ENCODE data around the gene NT5DC1.
A peak's percentile ranks its signal among the peaks of the same experiment; 100 is the strongest.

NT5DC1 gene

GRCh38 chr6:116158641-116159040 is 58.0 kb downstream of the NT5DC1 start:
- Mint-ChIP-seq H3K36me3 (ENCODE audit: low read depth) (peaks cover 26% of the 10 kb centered on the region), H3K4me3 (no peak overlapping the region), H3K9me3 (peaks cover 18% of the 10 kb centered on the region), H3K4me1 (no peaks in the 10 kb centered on the region), H3K27ac (peak overlapping the region; percentile 55), H3K27me3 (ENCODE audit: low read depth, poor library complexity) (peaks cover 4% of the 10 kb centered on the region)
- TF ChIP-seq CTCF (IDR thresholded peaks at IDR 0.05), result no peak
- DNase-seq, result no peak

- H3K4me1 Mint-ChIP-seq, result no peaks in the 10 kb centered on the region
- no peak for TF ChIP-seq CTCF (IDR thresholded peaks at IDR 0.05)
- no peak overlapping the region for H3K27ac Mint-ChIP-seq
- H3K4me3 Mint-ChIP-seq, result no peak overlapping the region
- H3K27me3 Mint-ChIP-seq (ENCODE audit: low read depth, poor library complexity), result peaks cover 4% of the 10 kb centered on the region
- H3K36me3 Mint-ChIP-seq (ENCODE audit: low read depth), result peaks cover 27% of the 10 kb centered on the region
- DNase-seq, result no peak
- H3K9me3 Mint-ChIP-seq, result peaks cover 29% of the 10 kb centered on the region
These were observed 59.3 kb downstream of the NT5DC1 start for GRCh38 chr6:116159782-116160524.

GRCh38 chr6:116165596-116165995 is 64.9 kb downstream of the NT5DC1 start:
- DNase-seq, result no peak
- Mint-ChIP-seq H3K27ac (no peak overlapping the region), H3K4me1 (no peaks in the 10 kb centered on the region), H3K36me3 (ENCODE audit: low read depth) (peaks cover 44% of the 10 kb centered on the region), H3K9me3 (peaks cover 39% of the 10 kb centered on the region), H3K4me3 (no peak overlapping the region), H3K27me3 (ENCODE audit: low read depth, poor library complexity) (no peaks in the 10 kb centered on the region)
- TF ChIP-seq CTCF (IDR thresholded peaks at IDR 0.05), result no peak

- TF ChIP-seq CTCF (IDR thresholded peaks at IDR 0.05), result no peak
- no peak for DNase-seq
- Mint-ChIP-seq H3K9me3 (peaks cover 39% of the 10 kb centered on the region), H3K36me3 (ENCODE audit: low read depth) (peaks cover 43% of the 10 kb centered on the region), H3K4me1 (no peaks in the 10 kb centered on the region), H3K27me3 (ENCODE audit: low read depth, poor library complexity) (no peaks in the 10 kb centered on the region), H3K4me3 (no peak overlapping the region), H3K27ac (no peak overlapping the region)
These were observed 65.7 kb downstream of the NT5DC1 start for GRCh38 chr6:116166369-116166768.

- Mint-ChIP-seq H3K36me3 (ENCODE audit: low read depth) (peaks cover 29% of the 10 kb centered on the region), H3K4me3 (no peak overlapping the region), H3K9me3 (peaks cover 30% of the 10 kb centered on the region), H3K27me3 (ENCODE audit: low read depth, poor library complexity) (no peaks in the 10 kb centered on the region), H3K27ac (no peak overlapping the region), H3K4me1 (no peaks in the 10 kb centered on the region)
- DNase-seq, result no peak
- no peak for TF ChIP-seq CTCF (IDR thresholded peaks at IDR 0.05)
These were observed 67.5 kb downstream of the NT5DC1 start for GRCh38 chr6:116168148-116168547.

GRCh38 chr6:116169880-116170279 is 69.2 kb downstream of the NT5DC1 start:
- TF ChIP-seq CTCF (IDR thresholded peaks at IDR 0.05), result no peak
- Mint-ChIP-seq H3K36me3 (ENCODE audit: low read depth) (peaks cover 35% of the 10 kb centered on the region), H3K9me3 (peaks cover 22% of the 10 kb centered on the region), H3K4me3 (no peak overlapping the region), H3K4me1 (no peaks in the 10 kb centered on the region), H3K27ac (no peak overlapping the region), H3K27me3 (ENCODE audit: low read depth, poor library complexity) (no peaks in the 10 kb centered on the region)
- DNase-seq, result no peak

Measured in nephron progenitor cell (in vitro differentiated cells).